Activated naive CD8-positive, alpha-beta T cell (primary cell): ENCODE measurements around the gene SPACA6.

Experiments
- H3K27ac Mint-ChIP-seq: one replicate; pipeline ENCODE4 v1.8.0; 2021; ENCODE audit warnings: mixed read lengths
- H3K27me3 Mint-ChIP-seq: one replicate; pipeline ENCODE4 v1.8.0; 2021; ENCODE audit warnings: mixed read lengths
- H3K36me3 Mint-ChIP-seq: one replicate; pipeline ENCODE4 v1.8.0; 2021; ENCODE audit warnings: mixed read lengths
- H3K4me1 Mint-ChIP-seq: one replicate; pipeline ENCODE4 v1.8.0; 2021; ENCODE audit warnings: low read depth, mixed read lengths
- H3K4me3 Mint-ChIP-seq: one replicate; pipeline ENCODE4 v1.8.0; 2021; ENCODE audit warnings: mild to moderate bottlenecking, mixed read lengths
- H3K9me3 Mint-ChIP-seq: one replicate; pipeline ENCODE4 v1.8.0; 2021; ENCODE audit warnings: low read depth, mixed read lengths

Gene SPACA6

GRCh38 chr19:51676566-51677083 is 16.5 kb upstream of the SPACA6 start:
- peaks cover 26% of the 10 kb centered on the region for H3K4me1 Mint-ChIP-seq
- H3K9me3 Mint-ChIP-seq, result no peaks in the 10 kb centered on the region
- H3K4me3 Mint-ChIP-seq, result peak overlapping the region; percentile 49
- peak overlapping the region; percentile 51 for H3K27ac Mint-ChIP-seq
- H3K36me3 Mint-ChIP-seq, result peaks cover 2% of the 10 kb centered on the region
- H3K27me3 Mint-ChIP-seq, result peaks cover 2% of the 10 kb centered on the region

GRCh38 chr19:51680474-51680873 is 12.7 kb upstream of the SPACA6 start:
- H3K27me3 Mint-ChIP-seq, result no peaks in the 10 kb centered on the region
- peaks cover 7% of the 10 kb centered on the region for H3K36me3 Mint-ChIP-seq
- H3K9me3 Mint-ChIP-seq, result peaks cover 5% of the 10 kb centered on the region
- H3K4me3 Mint-ChIP-seq, result no peak overlapping the region
- peaks cover 23% of the 10 kb centered on the region for H3K4me1 Mint-ChIP-seq
- H3K27ac Mint-ChIP-seq, result no peak overlapping the region

GRCh38 chr19:51681286-51681941 is 11.7 kb upstream of the SPACA6 start:
- peaks cover 7% of the 10 kb centered on the region for H3K36me3 Mint-ChIP-seq
- H3K27ac Mint-ChIP-seq, result no peak overlapping the region
- H3K9me3 Mint-ChIP-seq, result peaks cover 5% of the 10 kb centered on the region
- peaks cover 16% of the 10 kb centered on the region for H3K4me1 Mint-ChIP-seq
- H3K4me3 Mint-ChIP-seq, result no peak overlapping the region
- no peaks in the 10 kb centered on the region for H3K27me3 Mint-ChIP-seq

- H3K36me3 Mint-ChIP-seq, result peaks cover 5% of the 10 kb centered on the region
- H3K27me3 Mint-ChIP-seq, result peaks cover 3% of the 10 kb centered on the region
- H3K4me1 Mint-ChIP-seq, result peaks cover 10% of the 10 kb centered on the region
- no peak overlapping the region for H3K4me3 Mint-ChIP-seq
- peaks cover 5% of the 10 kb centered on the region for H3K9me3 Mint-ChIP-seq
- H3K27ac Mint-ChIP-seq, result no peak overlapping the region
These were observed 7.0 kb upstream of the SPACA6 start for GRCh38 chr19:51686171-51686570.

GRCh38 chr19:51687791-51688670 is 5.1 kb upstream of the SPACA6 start:
- Mint-ChIP-seq H3K4me1 (peaks cover 13% of the 10 kb centered on the region), H3K4me3 (peak overlapping the region; percentile 89), H3K27me3 (peaks cover 3% of the 10 kb centered on the region), H3K27ac (no peak overlapping the region), H3K9me3 (peaks cover 5% of the 10 kb centered on the region), H3K36me3 (peaks cover 5% of the 10 kb centered on the region)

- Mint-ChIP-seq H3K27ac (peak overlapping the region; percentile 68), H3K9me3 (peaks cover 5% of the 10 kb centered on the region), H3K27me3 (peaks cover 3% of the 10 kb centered on the region), H3K4me1 (peaks cover 13% of the 10 kb centered on the region), H3K4me3 (peak overlapping the region; percentile 89), H3K36me3 (peaks cover 3% of the 10 kb centered on the region)
These were observed 4.2 kb upstream of the SPACA6 start for GRCh38 chr19:51688671-51689571.

- Mint-ChIP-seq H3K27ac (no peak overlapping the region), H3K9me3 (peaks cover 2% of the 10 kb centered on the region), H3K4me1 (peaks cover 13% of the 10 kb centered on the region), H3K36me3 (peaks cover under 1% of the 10 kb centered on the region), H3K27me3 (peaks cover 3% of the 10 kb centered on the region), H3K4me3 (peak overlapping the region; percentile 81)
These were observed 3.2 kb upstream of the SPACA6 start for GRCh38 chr19:51689751-51690453.

GRCh38 chr19:51690454-51691073 is 2.6 kb upstream of the SPACA6 start:
- Mint-ChIP-seq H3K4me1 (peaks cover 13% of the 10 kb centered on the region), H3K9me3 (no peaks in the 10 kb centered on the region), H3K36me3 (no peaks in the 10 kb centered on the region), H3K4me3 (peak overlapping the region; percentile 81), H3K27me3 (peaks cover 3% of the 10 kb centered on the region), H3K27ac (no peak overlapping the region)

- Mint-ChIP-seq H3K27ac (no peak overlapping the region), H3K4me1 (peaks cover 13% of the 10 kb centered on the region), H3K27me3 (peaks cover 3% of the 10 kb centered on the region)
These were observed 2.0 kb upstream of the SPACA6 start for GRCh38 chr19:51691074-51691583.

GRCh38 chr19:51691584-51692428 is 1.3 kb upstream of the SPACA6 start:
- Mint-ChIP-seq H3K9me3 (no peaks in the 10 kb centered on the region), H3K36me3 (no peaks in the 10 kb centered on the region), H3K4me1 (peaks cover 13% of the 10 kb centered on the region), H3K4me3 (peak overlapping the region; percentile 73), H3K27ac (no peak overlapping the region), H3K27me3 (peaks cover 3% of the 10 kb centered on the region)

More at GRCh38 chr19:51691074-51691583, 2.0 kb upstream of the SPACA6 start:
- H3K36me3 Mint-ChIP-seq, result no peaks in the 10 kb centered on the region
- peak overlapping the region; percentile 73 for H3K4me3 Mint-ChIP-seq
- no peaks in the 10 kb centered on the region for H3K9me3 Mint-ChIP-seq

- no peaks in the 10 kb centered on the region for H3K9me3 Mint-ChIP-seq
- H3K36me3 Mint-ChIP-seq, result no peaks in the 10 kb centered on the region
- no peak overlapping the region for H3K27ac Mint-ChIP-seq
- no peak overlapping the region for H3K4me3 Mint-ChIP-seq
- H3K4me1 Mint-ChIP-seq, result peaks cover 13% of the 10 kb centered on the region
- peaks cover 3% of the 10 kb centered on the region for H3K27me3 Mint-ChIP-seq
These were observed 662 bp upstream of the SPACA6 start for GRCh38 chr19:51692468-51692867.

GRCh38 chr19:51693819-51694218 is 689 bp downstream of the SPACA6 start:
- Mint-ChIP-seq H3K27ac (no peak overlapping the region), H3K4me3 (peak overlapping the region; percentile 18), H3K9me3 (no peaks in the 10 kb centered on the region), H3K36me3 (no peaks in the 10 kb centered on the region), H3K4me1 (peaks cover 9% of the 10 kb centered on the region), H3K27me3 (no peaks in the 10 kb centered on the region)
